DMS 273 (cell line): ENCODE data around the gene TBC1D22A.

Experiments used
- DNase-seq: peaks from one replicate; lab custom pipeline; 2025; ENCODE audit not compliant: unreplicated experiment; lab: John Stamatoyannopoulos, UW

The TBC1D22A gene

GRCh38 chr22:46794067-46794466, 31.6 kb downstream of the TBC1D22A start:
- no peak for DNase-seq

GRCh38 chr22:46794491-46794890, 32.0 kb downstream of the TBC1D22A start:
- DNase-seq, result no peak

- DNase-seq, result no peak
Measured at GRCh38 chr22:46795140-46795539, 32.7 kb downstream of the TBC1D22A start.

GRCh38 chr22:46795845-46796565, 33.6 kb downstream of the TBC1D22A start:
- DNase-seq, result no peak

GRCh38 chr22:46796566-46797195, 34.2 kb downstream of the TBC1D22A start:
- DNase-seq, result no peak

- peak; percentile 54 for DNase-seq
Measured at GRCh38 chr22:46797355-46797754, 34.9 kb downstream of the TBC1D22A start.

GRCh38 chr22:46798041-46798365, 35.6 kb downstream of the TBC1D22A start:
- no peak for DNase-seq

- peak; percentile 91 for DNase-seq
Measured at GRCh38 chr22:46798366-46799350, 36.2 kb downstream of the TBC1D22A start.

GRCh38 chr22:46799626-46800025, 37.2 kb downstream of the TBC1D22A start:
- no peak for DNase-seq

GRCh38 chr22:46800102-46800857, 37.8 kb downstream of the TBC1D22A start:
- DNase-seq, result no peak

GRCh38 chr22:46801331-46801811, 38.9 kb downstream of the TBC1D22A start:
- DNase-seq, result no peak

- no peak for DNase-seq
Measured at GRCh38 chr22:46801826-46802607, 39.6 kb downstream of the TBC1D22A start.

GRCh38 chr22:46802608-46803027, 40.2 kb downstream of the TBC1D22A start:
- DNase-seq, result no peak

- peak; percentile 72 for DNase-seq
Measured at GRCh38 chr22:46803031-46803880, 40.8 kb downstream of the TBC1D22A start.

- DNase-seq, result no peak
Measured at GRCh38 chr22:46803936-46804335, 41.5 kb downstream of the TBC1D22A start.

GRCh38 chr22:46806794-46807193, 44.3 kb downstream of the TBC1D22A start:
- DNase-seq, result no peak

GRCh38 chr22:46807458-46807857, 45.0 kb downstream of the TBC1D22A start:
- no peak for DNase-seq

GRCh38 chr22:46809153-46809885, 46.9 kb downstream of the TBC1D22A start:
- DNase-seq, result no peak
